Breast epithelium (tissue), 4 donors: ENCODE data around the gene KRT34. TPM values are rescaled to one million over a fixed set of nuclear protein-coding genes. Genes with fewer than 3 reads are reported as not detected.
"Not testable (repeated sequence)": the region's sequence is repeated elsewhere in the genome, so short reads cannot be mapped to it uniquely, and the experiment has no call there.

ENCODE experiments used
- DNase-seq, 2 donors: peaks; one replicate each; pipeline ENCODE4 v3.0.0-alpha.2; 2019; ENCODE audit warnings: low spot score in 2 of 2
- H3K27ac ChIP-seq, 2 donors: fragments of 200-600 bp; sonication (generic) in 1 of 2; one replicate each; pipeline ENCODE4 v1.5.1; 2016 to 2019; ENCODE audit warnings: mild to moderate bottlenecking in 1 of 2
- H3K27me3 ChIP-seq, 2 donors: fragments of 200-600 bp; sonication (generic) in 1 of 2; one replicate each; pipeline versions ENCODE4 v1.5.1 to v1.6.0; 2017 to 2019; ENCODE audit warnings: control low read depth in 1 of 2, mild to moderate bottlenecking in 1 of 2
- H3K36me3 ChIP-seq: fragments of 200-600 bp; one replicate; pipeline ENCODE4 v1.5.1; 2019
- H3K4me1 ChIP-seq, 2 donors: fragments of 200-600 bp; sonication (generic); one replicate each; pipeline ENCODE4 v1.5.1; 2016 to 2019; ENCODE audit warnings: control low read depth in 1 of 2
- H3K4me3 ChIP-seq, 3 donors: fragments of 200-600 bp; sonication (generic); 1 replicate in 2 of 3; 2 replicates in 1 of 3; pipeline ENCODE4 v1.5.1; 2016 to 2019; ENCODE audit warnings: mild to moderate bottlenecking in 3 of 3, moderate library complexity in 2 of 3
- H3K9me3 ChIP-seq, 2 donors: fragments of 200-600 bp; sonication (generic) in 1 of 2; one replicate each; pipeline ENCODE4 v1.5.1; 2016 to 2019; ENCODE audit warnings: control low read depth in 1 of 2
- POLR2A ChIP-seq: fragments of 450-650 bp; IDR thresholded peaks from one replicate; pipeline ENCODE4 v1.6.1; 2016; ENCODE audit warnings: antibody characterized with exemption, mild to moderate bottlenecking, moderate library complexity
- POLR2AphosphoS5 ChIP-seq, 3 donors: sonication (generic); formaldehyde crosslinking; IDR thresholded peaks; one replicate each; pipeline ENCODE4 v1.6.1; 2017; ENCODE audit warnings: antibody characterized with exemption in 3 of 3
- intact Hi-C: fragments of 100-400 bp; cut with DNase I; formaldehyde crosslinking; loops from one replicate; pipeline ENCODE4 v1.15.1; 2023; ENCODE audit warnings: low total_unique reads
- total RNA-seq, 3 donors: library from RNA; depleted of rRNA; stranded (reverse); fragments of >200 nt; gene quantifications; one replicate each; pipeline ENCODE4 v1.1.0, GENCODE V29; 2016
- TF ChIP-seq, protein P1 (sequence below), 3 donors: fragments of 450-650 bp; IDR thresholded peaks; one replicate each; pipeline ENCODE4 v1.5.1; 2016 to 2017; ENCODE audit warnings: antibody characterized with exemption in 3 of 3, mild to moderate bottlenecking in 3 of 3, moderate library complexity in 3 of 3

The KRT34 gene
- total RNA-seq, 3 donors from 2014 or later, result not detected

- H3K9me3 ChIP-seq, result no peaks in the 10 kb centered on the region
- DNase-seq, result no peak
- no peak overlapping the region for H3K27ac ChIP-seq
- no peaks in the 10 kb centered on the region for H3K36me3 ChIP-seq
- no peaks in the 10 kb centered on the region for H3K27me3 ChIP-seq
- H3K4me1 ChIP-seq, result no peaks in the 10 kb centered on the region
- H3K4me3 ChIP-seq, result no peak overlapping the region
- TF ChIP-seq POLR2A (no peak), POLR2AphosphoS5 (IDR thresholded peaks at IDR 0.05) (no peak)
- TF ChIP-seq, protein P1, sequence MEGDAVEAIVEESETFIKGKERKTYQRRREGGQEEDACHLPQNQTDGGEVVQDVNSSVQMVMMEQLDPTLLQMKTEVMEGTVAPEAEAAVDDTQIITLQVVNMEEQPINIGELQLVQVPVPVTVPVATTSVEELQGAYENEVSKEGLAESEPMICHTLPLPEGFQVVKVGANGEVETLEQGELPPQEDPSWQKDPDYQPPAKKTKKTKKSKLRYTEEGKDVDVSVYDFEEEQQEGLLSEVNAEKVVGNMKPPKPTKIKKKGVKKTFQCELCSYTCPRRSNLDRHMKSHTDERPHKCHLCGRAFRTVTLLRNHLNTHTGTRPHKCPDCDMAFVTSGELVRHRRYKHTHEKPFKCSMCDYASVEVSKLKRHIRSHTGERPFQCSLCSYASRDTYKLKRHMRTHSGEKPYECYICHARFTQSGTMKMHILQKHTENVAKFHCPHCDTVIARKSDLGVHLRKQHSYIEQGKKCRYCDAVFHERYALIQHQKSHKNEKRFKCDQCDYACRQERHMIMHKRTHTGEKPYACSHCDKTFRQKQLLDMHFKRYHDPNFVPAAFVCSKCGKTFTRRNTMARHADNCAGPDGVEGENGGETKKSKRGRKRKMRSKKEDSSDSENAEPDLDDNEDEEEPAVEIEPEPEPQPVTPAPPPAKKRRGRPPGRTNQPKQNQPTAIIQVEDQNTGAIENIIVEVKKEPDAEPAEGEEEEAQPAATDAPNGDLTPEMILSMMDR (IDR thresholded peaks at IDR 0.05), result no peak
- intact Hi-C loops, result no loop called here
Observed at GRCh38 chr17:41395611-41396010, 13.5 kb upstream of the KRT34 start.

GRCh38 chr17:41395044-41395443, 12.9 kb upstream of the KRT34 start:
- not testable (repeated sequence) for H3K4me3 ChIP-seq

DNA sequence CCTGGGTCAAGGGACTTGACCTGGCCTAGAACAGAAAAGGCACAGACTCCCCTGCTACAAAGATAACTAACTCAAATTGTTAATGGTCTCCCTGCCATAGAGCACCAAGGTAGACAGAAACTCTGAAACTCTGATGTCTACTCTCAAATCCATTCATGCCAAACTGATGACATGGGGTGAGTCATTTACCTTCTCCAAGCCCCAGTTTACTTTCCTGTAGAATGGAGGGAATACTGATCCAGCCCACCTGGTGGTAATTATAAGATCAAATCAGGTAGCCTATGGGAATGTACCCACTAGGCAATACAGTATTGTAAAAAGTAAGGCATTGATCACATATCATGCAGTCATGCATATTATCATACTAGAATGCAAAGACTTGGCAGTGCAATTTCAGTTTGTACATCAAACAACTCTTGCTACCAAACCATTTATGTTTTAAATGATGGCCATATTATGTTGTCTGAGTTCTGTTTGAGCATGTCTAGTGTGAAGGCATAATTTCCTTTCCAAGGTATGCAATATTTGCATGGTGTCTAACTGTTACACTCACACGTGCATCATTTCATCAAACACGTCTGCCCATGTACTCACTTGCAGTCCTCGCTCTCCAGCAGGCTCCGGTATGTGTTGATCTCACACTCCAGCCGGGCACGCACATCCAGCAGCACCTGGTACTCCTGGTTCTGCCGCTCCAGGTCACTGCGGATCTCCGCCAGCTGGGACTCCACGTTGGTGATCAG, 12.3 kb upstream of the KRT34 start:
- intact Hi-C loops, result no loop called here
- H3K27ac ChIP-seq, result no peak overlapping the region

More at GRCh38 chr17:41395044-41395443, 12.9 kb upstream of the KRT34 start:
- H3K27me3 ChIP-seq, DNase-seq, H3K9me3 ChIP-seq, H3K4me1 ChIP-seq, intact Hi-C loops, H3K27ac ChIP-seq, H3K36me3 ChIP-seq: not testable (repeated sequence)

GRCh38 chr17:41393826-41394225, 11.7 kb upstream of the KRT34 start:
- intact Hi-C loops, result no loop called here
- Histone ChIP-seq H3K27ac (no peak overlapping the region), H3K4me3 (no peak overlapping the region)

More for the DNA sequence above, 12.3 kb upstream of the KRT34 start:
- TF ChIP-seq, protein P1 (IDR thresholded peaks at IDR 0.05), result no peak
- TF ChIP-seq POLR2AphosphoS5 (IDR thresholded peaks at IDR 0.05) (no peak), POLR2A (no peak)
- Histone ChIP-seq H3K4me3 (no peak overlapping the region), H3K4me1 (no peaks in the 10 kb centered on the region), H3K36me3 (no peaks in the 10 kb centered on the region), H3K9me3 (no peaks in the 10 kb centered on the region), H3K27me3 (no peaks in the 10 kb centered on the region)
- DNase-seq, result no peak

GRCh38 chr17:41393294-41393693, 11.2 kb upstream of the KRT34 start:
- H3K36me3 ChIP-seq, result no peaks in the 10 kb centered on the region
- no peaks in the 10 kb centered on the region for H3K4me1 ChIP-seq
- H3K9me3 ChIP-seq, result no peaks in the 10 kb centered on the region
- H3K4me3 ChIP-seq, result no peak overlapping the region
- intact Hi-C loops, result no loop called here
- DNase-seq, result no peak
- no peaks in the 10 kb centered on the region for H3K27me3 ChIP-seq
- H3K27ac ChIP-seq, result no peak overlapping the region
- TF ChIP-seq POLR2AphosphoS5 (IDR thresholded peaks at IDR 0.05) (no peak), POLR2A (no peak)
- TF ChIP-seq, protein P1 (IDR thresholded peaks at IDR 0.05), result no peak

More at GRCh38 chr17:41393826-41394225, 11.7 kb upstream of the KRT34 start:
- Histone ChIP-seq H3K4me1 (no peaks in the 10 kb centered on the region), H3K36me3 (no peaks in the 10 kb centered on the region), H3K9me3 (no peaks in the 10 kb centered on the region), H3K27me3 (no peaks in the 10 kb centered on the region)
- TF ChIP-seq, protein P1 (IDR thresholded peaks at IDR 0.05), result no peak
- TF ChIP-seq POLR2AphosphoS5 (IDR thresholded peaks at IDR 0.05), result no peak
- TF ChIP-seq POLR2A, result no peak
- DNase-seq, result no peak
